Brain microvascular endothelial cell (primary cell): ENCODE results near the gene PAPSS2.

Source experiments
- DNase-seq: peaks from one replicate; pipeline ENCODE4 v3.0.0-alpha.2; 2020
- H3K27ac ChIP-seq: fragments of 250-450 bp; sonication (Bioruptor Pico); 2 replicates; pipeline ENCODE4 v1.5.1; 2020; ENCODE audit warnings: mild to moderate bottlenecking, moderate library complexity
- H3K27me3 ChIP-seq: fragments of 250-450 bp; sonication (Bioruptor Pico); replicated peaks from 2 replicates; pipeline ENCODE4 v1.5.1; 2020; ENCODE audit warnings: mild to moderate bottlenecking
- H3K36me3 ChIP-seq: fragments of 250-450 bp; sonication (Bioruptor Pico); replicated peaks from 2 replicates; pipeline ENCODE4 v1.5.1; 2020; ENCODE audit warnings: mild to moderate bottlenecking
- H3K4me3 ChIP-seq: 2 replicates; pipeline ENCODE4 v1.5.1; 2011; ENCODE audit warnings: low read depth, mild to moderate bottlenecking, control low read depth, low read length, moderate library complexity
- in situ Hi-C: cut with HindIII; loops from 2 replicates; pipeline ENCODE4 v1.10.0; 2017; ENCODE audit warnings: low sequenced_read_pairs, low pct_ligation_motif_present
- TF ChIP-seq, protein P1 (sequence below): IDR thresholded peaks from 2 replicates; pipeline ENCODE4 v1.5.1; 2011; ENCODE audit warnings: low read depth, mild to moderate bottlenecking, moderate library complexity, low read length, control low read depth, inconsistent platforms; ENCODE audit errors: missing control alignments

Gene PAPSS2

DNA sequence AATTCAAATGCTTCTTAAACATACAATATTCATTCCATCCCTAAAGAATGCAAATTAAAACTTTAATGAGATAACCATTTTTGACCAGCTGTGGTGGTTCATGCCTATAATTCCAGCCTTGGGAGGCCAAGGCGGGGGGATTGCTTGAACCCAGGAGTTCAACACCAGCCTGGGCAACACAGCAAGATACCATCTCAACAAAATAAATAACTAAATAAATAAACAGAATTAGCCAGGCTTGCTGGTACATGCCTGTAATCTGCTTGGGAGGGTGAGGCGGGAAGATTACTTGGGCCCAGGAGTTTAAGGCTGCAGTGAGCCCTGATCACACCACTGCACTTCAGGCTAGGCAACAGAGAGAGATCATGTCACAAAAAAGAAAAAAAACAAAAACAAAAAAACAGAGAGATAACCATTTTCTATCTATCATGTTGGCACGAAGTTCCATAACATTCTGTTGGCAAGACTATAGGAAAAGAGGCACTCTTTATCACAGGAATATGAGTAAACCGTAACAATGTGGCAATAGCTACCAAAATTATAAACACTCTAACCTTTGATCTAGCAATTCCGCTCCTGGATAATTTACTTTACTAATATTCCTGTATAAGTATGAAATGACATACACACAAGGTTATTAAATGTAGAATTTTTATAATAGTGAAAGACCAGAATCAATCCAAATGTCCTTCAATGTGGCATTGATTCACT lies 106.1 kb downstream of the PAPSS2 start:
- DNase-seq, result no peak
- H3K27ac ChIP-seq, result no peak overlapping the region
- in situ Hi-C loops, result no loop called here
- no peaks in the 10 kb centered on the region for H3K27me3 ChIP-seq
- H3K36me3 ChIP-seq, result peaks cover 4% of the 10 kb centered on the region
- TF ChIP-seq, protein P1, sequence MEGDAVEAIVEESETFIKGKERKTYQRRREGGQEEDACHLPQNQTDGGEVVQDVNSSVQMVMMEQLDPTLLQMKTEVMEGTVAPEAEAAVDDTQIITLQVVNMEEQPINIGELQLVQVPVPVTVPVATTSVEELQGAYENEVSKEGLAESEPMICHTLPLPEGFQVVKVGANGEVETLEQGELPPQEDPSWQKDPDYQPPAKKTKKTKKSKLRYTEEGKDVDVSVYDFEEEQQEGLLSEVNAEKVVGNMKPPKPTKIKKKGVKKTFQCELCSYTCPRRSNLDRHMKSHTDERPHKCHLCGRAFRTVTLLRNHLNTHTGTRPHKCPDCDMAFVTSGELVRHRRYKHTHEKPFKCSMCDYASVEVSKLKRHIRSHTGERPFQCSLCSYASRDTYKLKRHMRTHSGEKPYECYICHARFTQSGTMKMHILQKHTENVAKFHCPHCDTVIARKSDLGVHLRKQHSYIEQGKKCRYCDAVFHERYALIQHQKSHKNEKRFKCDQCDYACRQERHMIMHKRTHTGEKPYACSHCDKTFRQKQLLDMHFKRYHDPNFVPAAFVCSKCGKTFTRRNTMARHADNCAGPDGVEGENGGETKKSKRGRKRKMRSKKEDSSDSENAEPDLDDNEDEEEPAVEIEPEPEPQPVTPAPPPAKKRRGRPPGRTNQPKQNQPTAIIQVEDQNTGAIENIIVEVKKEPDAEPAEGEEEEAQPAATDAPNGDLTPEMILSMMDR, result no peak
- H3K4me3 ChIP-seq, result no peak overlapping the region

DNA sequence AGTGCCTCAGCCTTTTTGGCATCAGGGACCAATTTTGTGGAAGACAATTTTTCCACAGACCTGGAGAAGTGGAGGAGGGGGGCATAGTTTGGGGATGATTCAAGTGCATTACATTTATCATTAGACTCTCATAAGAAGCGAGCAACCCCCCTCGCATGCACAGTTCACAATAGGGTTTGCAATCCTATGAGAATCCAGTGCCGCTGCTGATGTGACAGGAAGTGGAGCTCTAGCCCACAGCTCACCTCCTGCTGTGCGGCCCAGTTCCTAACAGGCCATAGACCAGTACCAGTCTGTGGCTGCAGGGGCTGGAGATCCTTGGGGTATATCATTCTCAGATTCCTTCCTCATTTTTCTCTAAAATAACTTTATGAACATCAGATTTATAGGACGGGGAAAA lies 107.6 kb downstream of the PAPSS2 start:
- TF ChIP-seq, protein P1, result peak; percentile 31
- peak; percentile 97 for DNase-seq
- in situ Hi-C loops, result no loop called here

DNA sequence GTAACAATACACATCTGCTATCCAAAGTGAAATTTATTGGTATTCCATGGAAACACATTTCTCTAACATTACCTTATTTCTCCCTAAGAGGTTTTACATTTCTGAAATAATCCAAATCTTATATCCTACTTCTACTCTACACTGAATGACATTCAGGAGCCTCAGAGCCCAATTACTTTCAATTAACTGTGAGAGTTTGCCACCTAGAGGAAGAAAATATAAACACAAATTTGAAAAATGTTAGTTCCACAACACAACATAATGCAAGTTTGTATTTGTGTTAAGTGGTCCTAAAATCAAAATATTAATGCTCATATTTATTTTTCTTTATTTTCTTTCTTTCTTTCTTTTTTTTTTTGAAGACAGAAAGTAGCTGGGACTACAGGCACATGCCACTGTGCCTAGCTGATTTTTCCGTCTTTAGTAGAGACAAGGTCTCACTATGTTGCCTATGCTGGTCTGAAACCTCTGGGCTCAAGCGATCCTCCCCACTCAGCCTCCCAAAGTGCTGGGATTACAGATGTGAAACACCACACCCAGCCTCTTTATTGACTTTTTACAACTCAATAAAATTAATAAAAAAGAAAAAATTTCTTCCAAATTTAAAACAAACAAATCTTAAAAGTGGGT lies 112.3 kb downstream of the PAPSS2 start:
- Histone ChIP-seq H3K27me3 (no peaks in the 10 kb centered on the region), H3K27ac (no peak overlapping the region), H3K4me3 (no peak overlapping the region), H3K36me3 (no peaks in the 10 kb centered on the region)
- TF ChIP-seq, protein P1, result no peak
- no peak for DNase-seq
- in situ Hi-C loops, result no loop called here

More for the DNA sequence above, 107.6 kb downstream of the PAPSS2 start:
- H3K36me3 ChIP-seq, result peaks cover 4% of the 10 kb centered on the region
- H3K27ac ChIP-seq, result peak overlapping the region; percentile 87
- H3K4me3 ChIP-seq, result no peak overlapping the region
- no peaks in the 10 kb centered on the region for H3K27me3 ChIP-seq

DNA sequence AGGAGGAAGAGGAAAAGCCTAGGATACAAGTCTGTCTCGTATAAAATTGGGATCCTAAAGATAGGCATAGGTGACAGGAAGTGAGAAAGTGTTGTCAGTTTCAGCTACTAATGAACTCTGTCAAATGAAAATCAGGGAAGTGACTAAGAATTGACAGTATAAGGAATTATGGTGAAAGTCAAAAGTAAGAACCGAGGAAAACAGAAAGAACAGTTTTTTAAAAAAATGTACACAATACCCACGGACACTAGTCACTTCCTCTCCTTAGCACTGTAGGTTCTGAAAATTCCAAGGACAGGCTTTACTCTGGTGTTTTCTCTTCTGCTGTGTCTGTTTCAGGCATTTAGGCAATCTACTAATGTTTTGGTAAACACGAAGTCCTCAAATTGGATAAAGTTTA lies 116.1 kb downstream of the PAPSS2 start:
- in situ Hi-C loops, result no loop called here
- TF ChIP-seq, protein P1, result no peak
- no peak for DNase-seq
- Histone ChIP-seq H3K4me3 (no peak overlapping the region), H3K27ac (peak overlapping the region; percentile 49), H3K36me3 (peaks cover 2% of the 10 kb centered on the region), H3K27me3 (no peaks in the 10 kb centered on the region)

DNA sequence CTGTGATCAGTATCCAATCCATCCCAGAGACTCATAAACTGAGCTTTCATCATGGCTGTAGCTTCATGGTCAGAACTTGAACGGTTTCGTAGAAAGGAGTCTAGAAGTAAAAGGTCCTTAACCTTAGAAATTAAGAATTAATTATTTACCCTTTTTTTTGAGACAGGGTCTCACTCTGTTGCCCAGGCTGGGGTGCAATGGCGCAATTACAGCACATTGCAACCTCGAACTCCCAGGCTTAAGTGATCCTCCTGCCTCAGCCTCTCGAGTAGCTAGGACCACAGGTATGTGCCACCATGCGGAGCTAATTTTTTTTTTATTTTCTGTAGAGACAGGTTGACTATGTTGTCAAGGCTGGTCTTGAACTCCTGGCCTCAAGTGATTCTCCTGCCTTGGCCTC lies 116.7 kb downstream of the PAPSS2 start:
- Histone ChIP-seq H3K27me3 (no peaks in the 10 kb centered on the region), H3K4me3 (no peak overlapping the region), H3K27ac (peak overlapping the region; percentile 49), H3K36me3 (peaks cover 2% of the 10 kb centered on the region)
- TF ChIP-seq, protein P1, result no peak
- DNase-seq, result no peak
- in situ Hi-C loops, result no loop called here
